Tibial nerve (tissue), 4 donors: ENCODE measurements around the gene NR3C1. TPM values are rescaled to one million over a fixed set of nuclear protein-coding genes. Genes with fewer than 3 reads are reported as not detected.

Experiments
- DNase-seq, 2 donors: peaks; one replicate each; pipeline ENCODE4 v3.0.0-alpha.2; 2019; ENCODE audit warnings: low spot score in 2 of 2
- H3K27ac ChIP-seq, 4 donors: fragments of 200-600 bp; sonication (generic) in 3 of 4; one replicate each; pipeline ENCODE4 v1.5.1; 2017 to 2019; ENCODE audit warnings: mild to moderate bottlenecking in 1 of 4
- H3K27me3 ChIP-seq, 2 donors: fragments of 200-600 bp; sonication (generic) in 1 of 2; one replicate each; pipeline versions ENCODE4 v1.5.1 to v1.6.0; 2017 to 2019
- H3K36me3 ChIP-seq, 3 donors: fragments of 200-600 bp; sonication (generic); one replicate each; pipeline ENCODE4 v1.5.1; 2018 to 2019
- H3K4me1 ChIP-seq, 4 donors: fragments of 200-600 bp; sonication (generic) in 3 of 4; one replicate each; pipeline ENCODE4 v1.5.1; 2017 to 2019
- H3K4me3 ChIP-seq, 4 donors: fragments of 200-600 bp; sonication (generic) in 3 of 4; one replicate each; pipeline ENCODE4 v1.5.1; 2017 to 2019; ENCODE audit warnings: mild to moderate bottlenecking in 1 of 4, moderate library complexity in 1 of 4
- H3K9me3 ChIP-seq, 4 donors: fragments of 200-600 bp; sonication (generic) in 3 of 4; one replicate each; pipeline ENCODE4 v1.5.1; 2017 to 2019
- EP300 ChIP-seq, 2 donors: sonication (generic); formaldehyde crosslinking; IDR thresholded peaks; one replicate each; pipeline ENCODE4 v1.6.1; 2017; ENCODE audit warnings: antibody characterized with exemption in 2 of 2, mild to moderate bottlenecking in 1 of 2
- POLR2A ChIP-seq, 2 donors: fragments of 450-650 bp; IDR thresholded peaks; one replicate each; pipeline ENCODE4 v1.6.1; 2017; ENCODE audit warnings: antibody characterized with exemption in 2 of 2, mild to moderate bottlenecking in 2 of 2, moderate library complexity in 2 of 2
- WGBS, 2 donors: methylation state at CpG; one replicate each; pipeline ENCODE4 v1.1.5; 2018; 5-methylcytosine and 5-hydroxymethylcytosine counted together
- total RNA-seq, 4 donors: library from RNA; depleted of rRNA; stranded (reverse); fragments of >200 nt; gene quantifications; one replicate each; pipeline ENCODE4 v1.1.0, GENCODE V29; 2016
- TF ChIP-seq, protein P1 (sequence below), 5 experiments: fragments of 200-600 bp in 3 of 5; fragments of 450-650 bp in 2 of 5; sonication (generic) in 3 of 5; IDR thresholded peaks; one replicate each; pipeline ENCODE4 v1.5.1; 2016 to 2019; ENCODE audit warnings: antibody characterized with exemption in 5 of 5, mild to moderate bottlenecking in 3 of 5, moderate library complexity in 2 of 5

Gene NR3C1
- total RNA-seq, 4 donors from 2014 or later = 47.1 to 86.2 (median 75.8) TPM

DNA sequence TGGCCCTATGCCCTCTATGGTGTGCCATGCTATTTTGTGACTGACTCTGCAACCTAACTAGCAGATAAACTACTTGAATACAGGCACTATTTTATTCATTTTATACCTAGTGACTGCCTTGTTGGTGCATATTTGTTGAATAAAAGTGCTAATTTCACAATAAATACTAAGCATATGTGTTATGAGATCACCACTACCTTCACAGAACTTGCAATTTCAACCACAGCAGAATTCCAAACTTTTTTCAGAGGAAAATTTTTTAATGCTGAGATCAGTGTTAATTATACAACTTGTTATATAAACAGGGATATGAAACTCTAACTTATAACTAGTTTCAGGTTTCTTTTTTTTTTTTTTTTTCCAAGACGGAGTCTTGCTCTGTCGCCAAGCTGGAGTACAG lies 94.8 kb downstream of the NR3C1 start:
- H3K4me1 ChIP-seq = peaks cover 0 to 32% (median 0%) of the 10 kb centered on the region in 4 donors
- no peak for DNase-seq
- H3K36me3 ChIP-seq = peaks cover 0 to 81% (median 0%) of the 10 kb centered on the region in 3 donors
- TF ChIP-seq, protein P1, sequence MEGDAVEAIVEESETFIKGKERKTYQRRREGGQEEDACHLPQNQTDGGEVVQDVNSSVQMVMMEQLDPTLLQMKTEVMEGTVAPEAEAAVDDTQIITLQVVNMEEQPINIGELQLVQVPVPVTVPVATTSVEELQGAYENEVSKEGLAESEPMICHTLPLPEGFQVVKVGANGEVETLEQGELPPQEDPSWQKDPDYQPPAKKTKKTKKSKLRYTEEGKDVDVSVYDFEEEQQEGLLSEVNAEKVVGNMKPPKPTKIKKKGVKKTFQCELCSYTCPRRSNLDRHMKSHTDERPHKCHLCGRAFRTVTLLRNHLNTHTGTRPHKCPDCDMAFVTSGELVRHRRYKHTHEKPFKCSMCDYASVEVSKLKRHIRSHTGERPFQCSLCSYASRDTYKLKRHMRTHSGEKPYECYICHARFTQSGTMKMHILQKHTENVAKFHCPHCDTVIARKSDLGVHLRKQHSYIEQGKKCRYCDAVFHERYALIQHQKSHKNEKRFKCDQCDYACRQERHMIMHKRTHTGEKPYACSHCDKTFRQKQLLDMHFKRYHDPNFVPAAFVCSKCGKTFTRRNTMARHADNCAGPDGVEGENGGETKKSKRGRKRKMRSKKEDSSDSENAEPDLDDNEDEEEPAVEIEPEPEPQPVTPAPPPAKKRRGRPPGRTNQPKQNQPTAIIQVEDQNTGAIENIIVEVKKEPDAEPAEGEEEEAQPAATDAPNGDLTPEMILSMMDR (IDR thresholded peaks at IDR 0.05) = no peak
- no peak for TF ChIP-seq POLR2A (IDR thresholded peaks at IDR 0.05)
- TF ChIP-seq EP300 (IDR thresholded peaks at IDR 0.05) = no peak
- no peak overlapping the region for H3K4me3 ChIP-seq
- 62 to 80% methylated on average over 2 of the region's 2 CpGs for WGBS, 2 donors
- H3K9me3 ChIP-seq = peaks cover 0 to 9% (median 5%) of the 10 kb centered on the region in 4 donors
- no peaks in the 10 kb centered on the region for H3K27me3 ChIP-seq
- H3K27ac ChIP-seq = no peak overlapping the region

DNA sequence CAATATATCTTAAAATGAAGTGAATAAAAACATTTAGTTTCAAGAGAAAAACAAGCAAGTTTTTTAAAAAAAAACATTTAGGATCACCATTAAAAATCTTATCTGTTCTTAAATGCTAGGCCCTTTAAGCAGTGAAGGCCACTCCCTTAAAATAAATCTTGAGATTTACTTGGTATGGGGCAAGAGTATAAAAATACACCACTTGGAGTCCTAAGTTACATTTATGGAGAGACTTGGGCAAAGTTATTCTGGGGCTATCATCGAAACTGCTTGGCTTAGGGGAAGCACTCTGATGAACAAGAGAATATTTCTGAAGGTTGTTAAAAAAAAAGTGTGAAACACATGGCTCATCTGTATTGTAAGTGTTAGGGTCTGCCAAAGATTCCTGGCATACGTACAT lies 97.4 kb downstream of the NR3C1 start:
- no peak for TF ChIP-seq EP300 (IDR thresholded peaks at IDR 0.05)
- TF ChIP-seq POLR2A (IDR thresholded peaks at IDR 0.05) = no peak
- TF ChIP-seq, protein P1 (IDR thresholded peaks at IDR 0.05) = no peak
- peaks cover 0 to 27% (median 0%) of the 10 kb centered on the region in 4 donors for H3K4me1 ChIP-seq

DNA sequence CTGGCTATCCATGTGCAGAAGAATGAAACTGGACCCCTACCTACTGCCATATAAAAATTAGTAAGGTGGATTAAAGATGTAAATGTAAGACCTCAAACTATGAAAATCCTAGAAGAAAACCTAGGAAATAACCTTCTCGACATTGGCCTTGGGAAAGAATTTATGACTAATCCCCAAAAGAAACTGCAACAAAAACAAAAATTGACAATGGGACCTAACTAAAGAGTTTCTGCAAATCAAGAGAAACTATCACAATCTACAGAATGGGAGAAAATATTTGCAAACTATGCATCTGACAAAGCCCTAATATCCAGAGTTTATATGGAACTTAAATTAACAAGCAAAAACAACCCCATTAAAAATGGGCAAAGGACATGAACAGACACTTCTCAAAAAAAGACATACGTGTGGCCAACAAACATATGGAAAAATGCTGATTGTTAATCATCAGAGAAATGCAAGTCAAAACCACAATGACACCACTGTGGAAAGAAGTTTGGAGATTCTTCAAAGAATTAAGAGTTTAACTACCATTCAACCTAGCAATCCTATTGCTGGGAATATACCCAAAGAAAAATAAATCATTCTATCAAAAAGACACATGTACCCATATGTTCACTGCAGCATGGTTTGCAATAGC lies 98.5 kb downstream of the NR3C1 start:
- Histone ChIP-seq H3K27ac (no peak overlapping the region), H3K4me3 (no peak overlapping the region), H3K36me3 (peaks cover 0 to 57% (median 0%) of the 10 kb centered on the region in 3 donors), H3K4me1 (peaks cover 0 to 20% (median 0%) of the 10 kb centered on the region in 4 donors), H3K27me3 (no peaks in the 10 kb centered on the region), H3K9me3 (peaks cover 0 to 9% (median 5%) of the 10 kb centered on the region in 4 donors)
- TF ChIP-seq POLR2A (IDR thresholded peaks at IDR 0.05) (no peak), EP300 (IDR thresholded peaks at IDR 0.05) (no peak)
- TF ChIP-seq, protein P1 (IDR thresholded peaks at IDR 0.05) = no peak
- no peak for DNase-seq
- 92 to 98% methylated on average over 2 of the region's 2 CpGs for WGBS, 2 donors

More for the DNA sequence above, 97.4 kb downstream of the NR3C1 start:
- Histone ChIP-seq H3K9me3 (peaks cover 0 to 9% (median 5%) of the 10 kb centered on the region in 4 donors), H3K27me3 (no peaks in the 10 kb centered on the region), H3K27ac (no peak overlapping the region), H3K4me3 (no peak overlapping the region), H3K36me3 (peaks cover 0 to 61% (median 0%) of the 10 kb centered on the region in 3 donors)
- DNase-seq = no peak
- 68 to 73% methylated on average over 2 of the region's 2 CpGs for WGBS, 2 donors

DNA sequence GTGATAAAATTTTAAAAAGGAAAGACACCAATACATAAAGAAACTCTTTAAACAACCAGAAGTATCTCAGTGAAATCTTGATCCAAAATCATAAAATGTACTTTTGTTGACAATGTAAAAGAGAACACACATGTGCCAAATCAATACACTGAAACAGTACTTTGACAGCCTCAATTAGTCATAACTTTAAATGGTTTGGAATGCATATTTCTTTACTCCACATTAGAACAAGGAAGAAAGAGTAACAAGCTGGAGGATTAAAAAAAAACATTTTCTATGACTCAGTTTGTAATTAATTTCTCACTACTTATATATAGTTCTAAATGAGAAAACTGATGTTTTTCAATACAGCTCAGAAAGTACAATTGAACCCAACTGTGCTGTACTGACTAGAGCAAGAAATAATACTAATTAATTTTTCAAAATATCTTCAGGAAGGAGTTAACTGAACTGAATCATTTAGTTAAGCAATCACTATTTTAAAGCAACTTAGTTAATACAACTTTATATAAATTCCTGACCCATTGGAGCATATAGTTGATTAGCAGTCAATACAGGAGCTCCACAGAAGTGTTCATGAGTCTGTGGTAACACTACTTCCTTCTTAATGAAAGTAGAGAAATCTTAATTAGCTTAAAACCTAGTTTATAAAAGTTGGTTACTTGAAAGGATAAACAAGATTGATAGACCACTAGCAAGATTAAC lies 101.0 kb downstream of the NR3C1 start:
- H3K4me3 ChIP-seq = no peak overlapping the region
- H3K4me1 ChIP-seq = peaks cover 0 to 7% (median 0%) of the 10 kb centered on the region in 4 donors
- TF ChIP-seq POLR2A (IDR thresholded peaks at IDR 0.05) (no peak), EP300 (IDR thresholded peaks at IDR 0.05) (no peak)
- TF ChIP-seq, protein P1 (IDR thresholded peaks at IDR 0.05) = no peak
- H3K27me3 ChIP-seq = no peaks in the 10 kb centered on the region
- peaks cover 0 to 57% (median 0%) of the 10 kb centered on the region in 3 donors for H3K36me3 ChIP-seq
- DNase-seq = no peak
- peaks cover 0 to 9% (median 5%) of the 10 kb centered on the region in 4 donors for H3K9me3 ChIP-seq
- no peak overlapping the region for H3K27ac ChIP-seq

DNA sequence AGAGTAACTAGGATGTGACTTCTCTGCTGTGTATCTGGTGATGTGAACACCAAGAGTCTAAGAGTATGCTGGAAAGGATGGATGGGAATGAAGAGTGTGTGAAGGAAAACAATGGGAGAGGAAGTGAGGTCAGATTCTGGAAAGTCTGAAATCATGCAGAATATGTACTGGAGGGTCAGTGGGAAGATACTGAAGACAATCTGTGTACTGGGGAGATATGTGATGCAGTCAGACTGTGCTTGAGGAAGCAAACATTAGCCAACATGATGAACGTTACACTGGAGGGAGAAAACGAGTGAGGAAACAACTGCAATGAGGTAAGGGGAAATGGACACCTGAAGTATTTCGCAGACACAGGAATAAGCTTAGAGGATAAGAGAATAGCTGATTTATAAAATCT lies 105.7 kb downstream of the NR3C1 start:
- H3K36me3 ChIP-seq = peaks cover 0 to 74% (median 8%) of the 10 kb centered on the region in 3 donors

More for the DNA sequence above, 105.7 kb downstream of the NR3C1 start:
- no peak overlapping the region for H3K27ac ChIP-seq
- 84 to 88% methylated on average over 3 of the region's 3 CpGs for WGBS, 2 donors
- H3K4me3 ChIP-seq = no peak overlapping the region
- no peak for DNase-seq
- H3K4me1 ChIP-seq = no peaks in the 10 kb centered on the region
- TF ChIP-seq POLR2A (IDR thresholded peaks at IDR 0.05) = no peak
- TF ChIP-seq, protein P1 (IDR thresholded peaks at IDR 0.05) = no peak
- no peaks in the 10 kb centered on the region for H3K27me3 ChIP-seq
- no peaks in the 10 kb centered on the region for H3K9me3 ChIP-seq
